Testis (tissue), 3 donors: ENCODE data around the gene CDC42BPB. TPM values are rescaled to one million over a fixed set of nuclear protein-coding genes. Genes with fewer than 3 reads are reported as not detected.

Source experiments
- DNase-seq: peaks from one replicate; pipeline ENCODE4 v3.0.0-alpha.2; 2019
- H3K27ac ChIP-seq, 2 donors: fragments of 200-600 bp; sonication (generic); one replicate each; pipeline ENCODE4 v1.5.1; 2019
- H3K27me3 ChIP-seq: fragments of 200-600 bp; sonication (generic); one replicate; pipeline ENCODE4 v1.5.1; 2019
- H3K36me3 ChIP-seq: fragments of 200-600 bp; sonication (generic); one replicate; pipeline ENCODE4 v1.5.1; 2017; ENCODE audit warnings: low read depth; ENCODE audit errors: missing control alignments
- H3K4me1 ChIP-seq: fragments of 200-600 bp; sonication (generic); one replicate; pipeline ENCODE4 v1.5.1; 2019
- H3K4me3 ChIP-seq, 2 donors: fragments of 200-600 bp; sonication (generic); one replicate each; pipeline ENCODE4 v1.5.1; 2017 to 2019
- H3K9me3 ChIP-seq: fragments of 200-600 bp; sonication (generic); one replicate; pipeline ENCODE4 v1.5.1; 2017
- POLR2A ChIP-seq: fragments of 450-650 bp; IDR thresholded peaks from one replicate; pipeline ENCODE4 v1.6.1; 2017; ENCODE audit warnings: antibody characterized with exemption, mild to moderate bottlenecking, moderate library complexity
- WGBS, 2 donors: methylation state at CpG; one replicate each; pipeline ENCODE4 v1.1.5; 2018; 5-methylcytosine and 5-hydroxymethylcytosine counted together
- intact Hi-C: fragments of 100-400 bp; cut with DNase I; formaldehyde crosslinking; loops from one replicate; pipeline ENCODE4 v1.15.1; 2023; ENCODE audit warnings: low total_unique reads
- polyA plus RNA-seq: library from polyadenylated mRNA; stranded (reverse); fragments of 350-450 nt; fragmentation: Illumina TruSeq; extraction: RNeasy Lipid Tissue Mini Kit (QIAGEN cat#74804); gene quantifications from one replicate; pipeline ENCODE4 v1.2.3, GENCODE V29; 2014; ENCODE audit warnings: low read depth, low replicate concordance; ENCODE audit not compliant: insufficient read depth
- total RNA-seq, 2 donors: library from RNA; depleted of rRNA; stranded (reverse); fragments of >200 nt; gene quantifications; one replicate each; pipeline ENCODE4 v1.2.3, GENCODE V29; 2016
- TF ChIP-seq, protein P1 (sequence below), 3 experiments: fragments of 450-650 bp in 2 of 3; fragments of 200-600 bp in 1 of 3; sonication (generic) in 1 of 3; IDR thresholded peaks; one replicate each; pipeline ENCODE4 v1.5.1; 2016 to 2019; ENCODE audit warnings: antibody characterized with exemption in 3 of 3, mild to moderate bottlenecking in 2 of 3, moderate library complexity in 1 of 3

The CDC42BPB gene
- total and polyA plus RNA-seq, 3 donors from 2014 or later: 90.3 to 216 (median 201) TPM

DNA sequence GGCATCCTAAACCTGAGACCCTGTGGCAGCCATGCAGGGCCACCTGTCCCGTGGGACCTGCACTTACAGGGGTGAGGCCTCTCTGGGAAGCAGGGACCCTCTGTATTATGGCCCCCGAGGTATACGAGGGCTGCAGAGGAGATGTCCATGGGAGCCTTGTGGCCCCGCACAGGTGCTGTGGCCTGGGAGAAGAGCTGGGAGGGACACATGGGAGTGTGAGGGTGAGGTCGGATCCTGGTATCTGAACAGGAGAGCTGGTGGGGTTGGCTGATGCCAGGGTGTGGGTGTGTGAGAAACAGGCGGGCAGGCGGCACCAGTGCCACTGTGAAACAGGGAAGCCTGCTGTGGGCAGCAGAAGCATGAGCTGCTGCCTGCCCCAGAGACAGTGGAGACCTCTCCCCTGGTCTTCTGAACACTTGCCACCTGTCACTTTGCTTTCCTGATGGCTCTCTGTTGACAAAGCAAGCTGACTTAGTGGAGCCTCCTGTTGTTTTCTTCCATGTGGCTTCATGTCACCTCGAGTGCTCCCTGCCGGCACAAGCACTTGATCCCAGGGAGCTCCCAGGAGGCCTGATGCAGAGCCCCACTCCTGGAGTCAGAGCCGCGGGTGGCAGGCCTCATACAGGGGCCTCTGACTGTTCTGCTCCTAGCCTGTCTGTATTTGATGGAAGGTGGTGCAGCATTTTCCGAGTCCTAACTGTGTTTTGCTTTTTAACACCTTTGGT, 154.7 kb downstream of the CDC42BPB start:
- Histone ChIP-seq H3K9me3 (no peaks in the 10 kb centered on the region), H3K27ac (no peak overlapping the region), H3K4me1 (peaks cover 5% of the 10 kb centered on the region), H3K27me3 (no peaks in the 10 kb centered on the region), H3K36me3 (no peaks in the 10 kb centered on the region), H3K4me3 (no peak overlapping the region)
- no peak for DNase-seq
- WGBS, 2 donors: 96% methylated on average over 10 to 12 of the region's 12 CpGs
- no peak for TF ChIP-seq POLR2A
- TF ChIP-seq, protein P1, sequence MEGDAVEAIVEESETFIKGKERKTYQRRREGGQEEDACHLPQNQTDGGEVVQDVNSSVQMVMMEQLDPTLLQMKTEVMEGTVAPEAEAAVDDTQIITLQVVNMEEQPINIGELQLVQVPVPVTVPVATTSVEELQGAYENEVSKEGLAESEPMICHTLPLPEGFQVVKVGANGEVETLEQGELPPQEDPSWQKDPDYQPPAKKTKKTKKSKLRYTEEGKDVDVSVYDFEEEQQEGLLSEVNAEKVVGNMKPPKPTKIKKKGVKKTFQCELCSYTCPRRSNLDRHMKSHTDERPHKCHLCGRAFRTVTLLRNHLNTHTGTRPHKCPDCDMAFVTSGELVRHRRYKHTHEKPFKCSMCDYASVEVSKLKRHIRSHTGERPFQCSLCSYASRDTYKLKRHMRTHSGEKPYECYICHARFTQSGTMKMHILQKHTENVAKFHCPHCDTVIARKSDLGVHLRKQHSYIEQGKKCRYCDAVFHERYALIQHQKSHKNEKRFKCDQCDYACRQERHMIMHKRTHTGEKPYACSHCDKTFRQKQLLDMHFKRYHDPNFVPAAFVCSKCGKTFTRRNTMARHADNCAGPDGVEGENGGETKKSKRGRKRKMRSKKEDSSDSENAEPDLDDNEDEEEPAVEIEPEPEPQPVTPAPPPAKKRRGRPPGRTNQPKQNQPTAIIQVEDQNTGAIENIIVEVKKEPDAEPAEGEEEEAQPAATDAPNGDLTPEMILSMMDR (IDR thresholded peaks at IDR 0.05): no peak
- intact Hi-C loops: no loop called here

GRCh38 chr14:102902086-102902485, 155.3 kb downstream of the CDC42BPB start:
- DNase-seq: no peak

GRCh38 chr14:102901633-102902032, 155.7 kb downstream of the CDC42BPB start:
- 77 to 80% methylated on average over 4 of the region's 4 CpGs for WGBS, 2 donors
- Histone ChIP-seq H3K27me3 (no peaks in the 10 kb centered on the region), H3K36me3 (no peaks in the 10 kb centered on the region), H3K9me3 (no peaks in the 10 kb centered on the region), H3K27ac (no peak overlapping the region), H3K4me3 (no peak overlapping the region), H3K4me1 (peaks cover 9% of the 10 kb centered on the region)
- TF ChIP-seq, protein P1 (IDR thresholded peaks at IDR 0.05): no peak
- intact Hi-C loops: no loop called here
- no peak for DNase-seq

More at GRCh38 chr14:102902086-102902485, 155.3 kb downstream of the CDC42BPB start:
- H3K4me3 ChIP-seq: no peak overlapping the region
- no peaks in the 10 kb centered on the region for H3K27me3 ChIP-seq
- H3K27ac ChIP-seq: no peak overlapping the region
- no peaks in the 10 kb centered on the region for H3K36me3 ChIP-seq
- no peaks in the 10 kb centered on the region for H3K9me3 ChIP-seq
- intact Hi-C loops: no loop called here
- H3K4me1 ChIP-seq: peaks cover 9% of the 10 kb centered on the region
- TF ChIP-seq, protein P1 (IDR thresholded peaks at IDR 0.05): no peak
- no peak for TF ChIP-seq POLR2A
- 76 to 95% methylated on average over 5 to 6 of the region's 7 CpGs for WGBS, 2 donors

GRCh38 chr14:102900631-102901571, 156.4 kb downstream of the CDC42BPB start:
- WGBS, 2 donors: 66 to 79% methylated on average over 27 to 39 of the region's 39 CpGs

More at GRCh38 chr14:102900631-102901571, 156.4 kb downstream of the CDC42BPB start:
- intact Hi-C loops: no loop called here
- Histone ChIP-seq H3K27ac (no peak overlapping the region), H3K4me1 (peaks cover 9% of the 10 kb centered on the region), H3K36me3 (no peaks in the 10 kb centered on the region), H3K9me3 (no peaks in the 10 kb centered on the region), H3K27me3 (no peaks in the 10 kb centered on the region), H3K4me3 (no peak overlapping the region)
- no peak for DNase-seq
- TF ChIP-seq, protein P1 (IDR thresholded peaks at IDR 0.05): no peak
- no peak for TF ChIP-seq POLR2A
